ENCODE measurements around the gene DHRSX.

DNA sequence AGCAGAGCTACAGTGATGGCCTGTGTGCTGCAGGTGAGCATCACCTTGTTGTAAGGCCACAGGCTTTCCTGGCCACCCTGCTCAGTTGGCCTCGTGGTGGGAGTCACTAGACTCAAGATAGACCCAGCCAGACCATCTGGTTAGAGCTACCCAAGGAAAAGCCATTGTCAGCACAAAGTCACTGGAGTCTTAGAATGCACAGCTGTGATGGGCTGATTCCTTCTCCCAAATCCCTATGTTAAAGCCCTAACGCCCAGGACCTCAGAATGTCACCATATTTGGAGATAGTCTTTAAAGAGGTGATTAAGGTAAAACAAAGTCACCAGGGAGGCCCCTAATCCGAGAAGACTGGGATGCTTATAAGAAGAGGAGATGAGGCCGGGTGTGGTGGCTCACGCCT, 173.4 kb downstream of the DHRSX start:
- TF ChIP-seq, protein P1, sequence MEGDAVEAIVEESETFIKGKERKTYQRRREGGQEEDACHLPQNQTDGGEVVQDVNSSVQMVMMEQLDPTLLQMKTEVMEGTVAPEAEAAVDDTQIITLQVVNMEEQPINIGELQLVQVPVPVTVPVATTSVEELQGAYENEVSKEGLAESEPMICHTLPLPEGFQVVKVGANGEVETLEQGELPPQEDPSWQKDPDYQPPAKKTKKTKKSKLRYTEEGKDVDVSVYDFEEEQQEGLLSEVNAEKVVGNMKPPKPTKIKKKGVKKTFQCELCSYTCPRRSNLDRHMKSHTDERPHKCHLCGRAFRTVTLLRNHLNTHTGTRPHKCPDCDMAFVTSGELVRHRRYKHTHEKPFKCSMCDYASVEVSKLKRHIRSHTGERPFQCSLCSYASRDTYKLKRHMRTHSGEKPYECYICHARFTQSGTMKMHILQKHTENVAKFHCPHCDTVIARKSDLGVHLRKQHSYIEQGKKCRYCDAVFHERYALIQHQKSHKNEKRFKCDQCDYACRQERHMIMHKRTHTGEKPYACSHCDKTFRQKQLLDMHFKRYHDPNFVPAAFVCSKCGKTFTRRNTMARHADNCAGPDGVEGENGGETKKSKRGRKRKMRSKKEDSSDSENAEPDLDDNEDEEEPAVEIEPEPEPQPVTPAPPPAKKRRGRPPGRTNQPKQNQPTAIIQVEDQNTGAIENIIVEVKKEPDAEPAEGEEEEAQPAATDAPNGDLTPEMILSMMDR (conservative IDR thresholded peaks at IDR 0.05; ENCODE audit: low read depth, low read length) = no peak
- TF ChIP-seq EZH2 (IDR thresholded peaks at IDR 0.05; ENCODE audit: low read length, unreplicated experiment) (no peak), EZH2phosphoT487 (IDR thresholded peaks at IDR 0.05; ENCODE audit: borderline replicate concordance, low read length) (no peak)

All from PC-3 (cell line).